Neural cell (in vitro differentiated cells): ENCODE measurements around the gene TNFRSF14. TPM values are rescaled to one million over a fixed set of nuclear protein-coding genes. Genes with fewer than 3 reads are reported as not detected.

Experiments used
- H2AFZ ChIP-seq: fragments of 200-600, 300-800 bp; sonication (generic), shearing (Covaris generic); 2 replicates; pipeline ENCODE4 v1.6.0; 2014; ENCODE audit warnings: low read depth, mild to moderate bottlenecking, antibody characterized with exemption, low read length, moderate library complexity
- H3F3A ChIP-seq: fragments of 200-600 bp; shearing (Covaris generic); 2 replicates; pipeline ENCODE4 v1.6.1; 2016; ENCODE audit warnings: mild to moderate bottlenecking, moderate library complexity, mixed read lengths, antibody characterized with exemption, low read length; ENCODE audit not compliant: insufficient read depth, poor library complexity, severe bottlenecking
- H3K27ac ChIP-seq: fragments of 200-600, 300-800 bp; sonication (generic), shearing (Covaris generic); 2 replicates; pipeline ENCODE4 v1.5.1; 2014; ENCODE audit warnings: mild to moderate bottlenecking, low read length, moderate library complexity
- H3K27me3 ChIP-seq: fragments of 300-800, 200-600 bp; sonication (generic), shearing (Covaris generic); 2 replicates; pipeline ENCODE4 v1.6.0; 2014; ENCODE audit warnings: mild to moderate bottlenecking, low read depth, low read length, moderate library complexity; ENCODE audit not compliant: insufficient read depth
- H3K36me3 ChIP-seq: fragments of 300-800, 200-600 bp; sonication (generic), shearing (Covaris generic); 2 replicates; pipeline ENCODE4 v1.5.1; 2014; ENCODE audit warnings: mild to moderate bottlenecking, antibody characterized with exemption, low read length, moderate library complexity; ENCODE audit not compliant: insufficient read depth
- H3K4me2 ChIP-seq: fragments of 300-800, 200-600 bp; sonication (generic), shearing (Covaris generic); 2 replicates; pipeline ENCODE4 v1.6.0; 2014; ENCODE audit warnings: mild to moderate bottlenecking, low read length
- H3K4me3 ChIP-seq: fragments of 300-800, 200-600 bp; sonication (generic), shearing (Covaris generic); 2 replicates; pipeline ENCODE4 v1.5.1; 2014; ENCODE audit warnings: mild to moderate bottlenecking, low read length, moderate library complexity
- H3K79me2 ChIP-seq: fragments of 200-600 bp; shearing (Covaris generic); replicated peaks from 2 replicates; pipeline ENCODE4 v1.6.0; 2014; ENCODE audit warnings: mild to moderate bottlenecking, low read length, moderate library complexity; ENCODE audit not compliant: insufficient read depth
- H3K9ac ChIP-seq: fragments of 300-800, 200-600 bp; sonication (generic), shearing (Covaris generic); 2 replicates; pipeline ENCODE4 v1.6.1; 2016; ENCODE audit warnings: mild to moderate bottlenecking, low read length, mixed read lengths
- H3K9me2 ChIP-seq: fragments of 200-600 bp; shearing (Covaris generic); 2 replicates; pipeline ENCODE4 v1.6.1; 2016; ENCODE audit warnings: mild to moderate bottlenecking, low read length, mixed read lengths; ENCODE audit not compliant: insufficient read depth
- H3K9me3 ChIP-seq: fragments of 200-600, 300-800 bp; sonication (generic), shearing (Covaris generic); 2 replicates; pipeline ENCODE4 v1.6.1; 2016; ENCODE audit warnings: mild to moderate bottlenecking, mixed run types, low read length, moderate library complexity, mixed read lengths
- H4K20me1 ChIP-seq: fragments of 200-600 bp; shearing (Covaris generic); 2 replicates; pipeline ENCODE4 v1.6.1; 2016; ENCODE audit warnings: mild to moderate bottlenecking, mixed run types; ENCODE audit not compliant: insufficient read depth
- CTCF ChIP-seq: fragments of 450-650 bp; IDR thresholded peaks from 2 replicates; pipeline ENCODE4 v1.5.1; 2014; ENCODE audit warnings: antibody characterized with exemption, mild to moderate bottlenecking, moderate library complexity; ENCODE audit not compliant: poor library complexity, severe bottlenecking
- MXI1 ChIP-seq: fragments of 450-650 bp; conservative IDR thresholded peaks from 2 replicates; pipeline ENCODE4 v1.6.1; 2014; ENCODE audit warnings: antibody characterized with exemption, mild to moderate bottlenecking; ENCODE audit not compliant: poor library complexity, severe bottlenecking
- POLR2AphosphoS5 ChIP-seq: IDR thresholded peaks from 2 replicates; pipeline ENCODE4 v1.6.1; 2012
- RAD21 ChIP-seq: fragments of 450-650 bp; conservative IDR thresholded peaks from 2 replicates; pipeline ENCODE4 v1.6.1; 2014; ENCODE audit warnings: antibody characterized with exemption, mild to moderate bottlenecking, moderate library complexity
- REST ChIP-seq: IDR thresholded peaks from 2 replicates; pipeline ENCODE4 v1.6.1; 2012; ENCODE audit warnings: borderline replicate concordance
- SMC3 ChIP-seq: fragments of 450-650 bp; conservative IDR thresholded peaks from 2 replicates; pipeline ENCODE4 v1.6.1; 2014; ENCODE audit warnings: antibody characterized with exemption, mild to moderate bottlenecking, moderate library complexity; ENCODE audit not compliant: poor library complexity
- TAF1 ChIP-seq: IDR thresholded peaks from 2 replicates; pipeline ENCODE4 v1.6.1; 2012; ENCODE audit warnings: low read depth
- polyA plus RNA-seq: library from polyadenylated mRNA; depleted of rRNA; stranded (reverse); fragments of >200 nt; gene quantifications from 2 replicates; pipeline ENCODE4 v1.2.3, GENCODE V29; 2014

The TNFRSF14 gene
- polyA plus RNA-seq, 1 donor from 2014 or later = 1.1 TPM

- Histone ChIP-seq H3K9me2 (no peaks in the 10 kb centered on the region), H3K4me3 (no peak overlapping the region), H3K27ac (no peak overlapping the region), H3K9me3 (peaks cover 3% of the 10 kb centered on the region), H3K36me3 (no peaks in the 10 kb centered on the region), H3K27me3 (no peaks in the 10 kb centered on the region), H4K20me1 (no peaks in the 10 kb centered on the region), H3K79me2 (no peaks in the 10 kb centered on the region), H3K9ac (no peak overlapping the region), H3F3A (no peaks in the 10 kb centered on the region), H2AFZ (no peak overlapping the region), H3K4me2 (no peak overlapping the region)
- TF ChIP-seq SMC3 = no peak
- no peak for TF ChIP-seq RAD21
- no peak for TF ChIP-seq POLR2AphosphoS5
- TF ChIP-seq CTCF = no peak
- no peak for TF ChIP-seq TAF1
These were observed 54.9 kb downstream of the TNFRSF14 start for GRCh38 chr1:2611031-2611501.

- no peak for TF ChIP-seq REST
- no peak for TF ChIP-seq SMC3
- no peak for TF ChIP-seq MXI1
- H3K9me3 ChIP-seq = peaks cover 3% of the 10 kb centered on the region
- H3K36me3 ChIP-seq = no peaks in the 10 kb centered on the region
- no peak overlapping the region for H3K27ac ChIP-seq
- no peak overlapping the region for H2AFZ ChIP-seq
- no peak overlapping the region for H3K4me3 ChIP-seq
- H4K20me1 ChIP-seq = no peaks in the 10 kb centered on the region
- no peak overlapping the region for H3K4me2 ChIP-seq
- no peaks in the 10 kb centered on the region for H3K27me3 ChIP-seq
- no peaks in the 10 kb centered on the region for H3K79me2 ChIP-seq
- H3K9me2 ChIP-seq = no peaks in the 10 kb centered on the region
- no peaks in the 10 kb centered on the region for H3F3A ChIP-seq
- H3K9ac ChIP-seq = no peak overlapping the region
These were observed 55.7 kb downstream of the TNFRSF14 start for GRCh38 chr1:2611621-2612437.
